ENCODE data around the gene TMEM200B. TPM values are rescaled to one million over a fixed set of nuclear protein-coding genes. Genes with fewer than 3 reads are reported as not detected.
A peak's percentile ranks its signal among the peaks of the same experiment; 100 is the strongest.
"Not testable (repeated sequence)": the region's sequence is repeated elsewhere in the genome, so short reads cannot be mapped to it uniquely, and the experiment has no call there.

Gene TMEM200B
- total RNA-seq, 2 experiments from 2014 or later, result 1.1 TPM

DNA sequence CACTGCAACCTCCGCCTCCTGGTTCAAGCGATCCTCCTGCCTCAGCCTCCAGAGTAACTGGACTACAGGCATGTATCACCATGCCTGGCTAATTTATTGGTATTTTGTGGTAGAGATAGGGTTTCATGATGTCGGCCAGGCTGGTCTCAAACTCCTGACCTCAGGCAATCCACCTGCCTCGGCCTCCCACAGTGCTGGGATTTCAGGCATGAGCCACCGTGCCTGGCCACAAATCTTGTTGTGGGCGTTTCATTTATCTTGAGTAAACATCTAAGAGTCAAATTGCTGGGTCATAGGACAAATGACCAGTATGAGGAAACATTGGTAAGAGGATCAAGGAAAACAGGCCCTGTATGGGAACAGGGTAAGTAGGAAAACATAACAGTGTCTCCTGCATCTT is 17.9 kb downstream of the TMEM200B start:
- H3K27ac Mint-ChIP-seq, result no peak overlapping the region
- ChIA-PET POLR2A (no interaction called here), CTCF (interaction anchor here (0.6 kb wide), 1 partner anchor 190 kb away, joined by 3 read pairs; no protein-coding TSS in a partner anchor)
- ATAC-seq, result no peak
- DNase-seq, result no peak
- peaks cover 21% of the 10 kb centered on the region for H3K36me3 Mint-ChIP-seq (ENCODE audit: low read depth)
- intact Hi-C loops (cut with DNase I, micrococcal nuclease), result no loop called here
- no peaks in the 10 kb centered on the region for H3K4me1 Mint-ChIP-seq
- H3K9me3 Mint-ChIP-seq (ENCODE audit: low read depth), result no peaks in the 10 kb centered on the region
- H3K27me3 Mint-ChIP-seq, result no peaks in the 10 kb centered on the region
- no peak overlapping the region for H3K4me3 Mint-ChIP-seq

DNA sequence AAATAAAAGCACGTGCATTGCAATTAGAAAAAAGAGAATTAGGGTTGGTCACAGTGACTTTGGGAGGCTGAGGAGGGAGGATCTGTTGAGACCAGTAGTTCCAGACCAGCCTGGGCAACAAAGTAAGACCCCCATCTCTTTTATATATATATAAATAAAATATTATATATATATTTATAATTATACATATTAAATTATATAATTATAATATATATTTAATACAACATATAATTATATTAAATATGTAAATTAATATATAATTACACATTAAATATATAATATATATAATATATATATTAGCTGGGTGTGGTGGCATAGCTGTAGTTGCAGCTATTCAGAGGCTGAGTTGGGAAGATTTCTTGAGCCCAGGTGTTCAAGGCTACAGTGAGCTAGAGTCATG is 23.2 kb downstream of the TMEM200B start:
- H3K36me3 Mint-ChIP-seq (ENCODE audit: low read depth), result peaks cover 21% of the 10 kb centered on the region
- no peaks in the 10 kb centered on the region for H3K9me3 Mint-ChIP-seq (ENCODE audit: low read depth)
- H3K27ac Mint-ChIP-seq, result no peak overlapping the region
- ChIA-PET POLR2A (no interaction called here), CTCF (interaction anchor here (1.0 kb wide), 2 partner anchors 67 to 223 kb away, joined by 4 to 6 read pairs; no protein-coding TSS in a partner anchor)
- intact Hi-C loops (cut with DNase I, micrococcal nuclease), result no loop called here
- H3K4me1 Mint-ChIP-seq, result peaks cover 7% of the 10 kb centered on the region
- ATAC-seq (no peak), DNase-seq (no peak)
- no peaks in the 10 kb centered on the region for H3K27me3 Mint-ChIP-seq
- H3K4me3 Mint-ChIP-seq, result no peak overlapping the region

DNA sequence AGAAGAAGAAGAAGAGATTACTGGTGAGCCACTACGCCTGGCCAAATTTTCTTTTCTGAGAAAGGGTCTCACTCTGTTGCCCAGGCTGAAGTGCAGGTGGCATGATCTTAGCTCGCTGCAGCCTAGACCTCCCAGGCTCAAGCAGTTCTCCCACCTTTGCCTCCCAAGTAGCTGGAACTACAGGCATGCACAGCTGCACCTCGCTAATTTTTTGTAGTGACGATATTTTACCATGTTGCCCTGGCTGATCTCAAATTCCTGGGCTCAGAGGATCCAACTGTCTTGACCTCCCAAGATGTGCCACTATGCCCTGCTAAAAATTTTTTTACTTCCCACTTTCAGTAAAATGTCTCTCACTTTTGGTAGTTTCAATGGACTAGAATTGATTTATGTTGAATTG is 24.4 kb downstream of the TMEM200B start:
- no peaks in the 10 kb centered on the region for H3K27me3 Mint-ChIP-seq
- POLR2A ChIA-PET, result no interaction called here

DNA sequence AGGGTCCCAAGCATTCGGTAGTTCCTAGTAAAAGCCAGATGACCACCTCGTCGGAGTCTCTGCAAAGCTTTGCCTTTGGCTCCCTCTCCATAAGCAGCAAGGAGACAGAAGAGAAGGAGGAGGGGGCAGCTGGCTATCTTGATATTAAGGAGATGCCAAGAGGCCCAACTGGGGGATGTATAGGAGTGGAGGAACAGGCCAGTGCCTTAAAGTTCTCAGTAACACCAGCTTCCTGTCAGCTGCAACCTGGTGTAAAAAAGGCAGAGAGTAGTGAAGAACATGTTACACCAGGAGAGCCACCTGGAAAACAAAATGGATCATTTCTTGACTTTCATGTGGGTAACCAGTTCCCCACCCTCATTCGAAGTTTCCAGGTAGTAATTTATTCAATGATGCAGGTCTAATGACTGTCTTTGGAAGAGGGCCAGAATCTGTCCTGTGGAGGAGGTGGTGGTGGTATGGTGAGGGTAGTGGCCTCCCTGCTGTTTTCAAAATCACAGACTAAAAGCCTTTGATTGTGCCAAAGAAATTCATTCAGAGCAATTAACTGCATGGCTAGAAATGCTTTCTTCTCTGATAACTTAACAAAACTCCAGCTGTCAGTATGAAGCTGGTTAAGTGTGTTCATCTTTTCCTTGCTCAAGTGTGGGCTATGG is 27.3 kb downstream of the TMEM200B start:
- H3K9me3 Mint-ChIP-seq (ENCODE audit: low read depth), result peaks cover 4% of the 10 kb centered on the region
- H3K36me3 Mint-ChIP-seq (ENCODE audit: low read depth), result peaks cover 36% of the 10 kb centered on the region
- no peak for ATAC-seq
- peaks cover 7% of the 10 kb centered on the region for H3K4me1 Mint-ChIP-seq
- ChIA-PET CTCF (no interaction called here), POLR2A (no interaction called here)
- DNase-seq, result no peak
- intact Hi-C loops (cut with DNase I, micrococcal nuclease), result no loop called here
- no peaks in the 10 kb centered on the region for H3K27me3 Mint-ChIP-seq
- peak overlapping the region; percentile 49 for H3K27ac Mint-ChIP-seq
- no peak overlapping the region for H3K4me3 Mint-ChIP-seq

More for the DNA sequence above, 24.4 kb downstream of the TMEM200B start:
- Mint-ChIP-seq H3K4me3 (no peak overlapping the region), H3K36me3 (ENCODE audit: low read depth) (peaks cover 21% of the 10 kb centered on the region), H3K9me3 (ENCODE audit: low read depth) (no peaks in the 10 kb centered on the region), H3K4me1 (peaks cover 7% of the 10 kb centered on the region), H3K27ac (no peak overlapping the region)
- CTCF ChIA-PET, result no interaction called here
- intact Hi-C loops (cut with DNase I, micrococcal nuclease), result no loop called here
- ATAC-seq (no peak), DNase-seq (no peak)

- no peak overlapping the region for H3K4me3 Mint-ChIP-seq
- intact Hi-C loops (cut with DNase I, micrococcal nuclease), result no loop called here
- H3K27ac Mint-ChIP-seq, result no peak overlapping the region
- POLR2A ChIA-PET, result no interaction called here
- ATAC-seq (no peak), DNase-seq (no peak)
- peaks cover 41% of the 10 kb centered on the region for H3K36me3 Mint-ChIP-seq (ENCODE audit: low read depth)
- CTCF ChIA-PET, result no interaction called here
- H3K9me3 Mint-ChIP-seq (ENCODE audit: low read depth), result peaks cover 4% of the 10 kb centered on the region
- H3K27me3 Mint-ChIP-seq, result no peaks in the 10 kb centered on the region
- peaks cover 7% of the 10 kb centered on the region for H3K4me1 Mint-ChIP-seq
These were observed 28.7 kb downstream of the TMEM200B start for GRCh38 chr1:29094954-29095353.

DNA sequence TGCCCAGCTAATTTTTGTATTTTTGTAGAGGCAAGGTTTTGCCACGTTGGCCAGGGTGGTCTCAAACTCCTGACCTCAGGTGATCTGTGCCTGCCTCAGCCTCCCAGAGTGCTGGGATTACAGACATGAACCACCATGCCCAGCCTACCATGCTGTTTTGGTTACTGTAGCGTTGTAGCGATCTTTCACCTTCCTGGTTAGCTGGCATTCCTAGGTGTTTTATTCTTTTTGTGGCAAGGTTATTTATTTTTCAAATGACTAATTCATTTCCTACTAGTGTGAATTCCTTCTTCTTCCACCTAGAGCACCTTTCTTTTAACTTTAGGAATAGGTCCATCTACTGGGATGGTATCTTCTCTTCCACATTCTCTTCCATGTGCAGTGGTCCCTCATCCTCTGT is 29.3 kb downstream of the TMEM200B start:
- H3K36me3 Mint-ChIP-seq (ENCODE audit: low read depth), result peaks cover 41% of the 10 kb centered on the region
- ATAC-seq, result no peak
- no peak overlapping the region for H3K4me3 Mint-ChIP-seq
- peaks cover 7% of the 10 kb centered on the region for H3K4me1 Mint-ChIP-seq
- no peak for DNase-seq
- H3K27ac Mint-ChIP-seq, result no peak overlapping the region
- ChIA-PET CTCF (no interaction called here), POLR2A (no interaction called here)
- no peaks in the 10 kb centered on the region for H3K27me3 Mint-ChIP-seq
- intact Hi-C loops (cut with DNase I, micrococcal nuclease), result no loop called here
- peaks cover 4% of the 10 kb centered on the region for H3K9me3 Mint-ChIP-seq (ENCODE audit: low read depth)

GRCh38 chr1:29092704-29093103 is 31.0 kb downstream of the TMEM200B start:
- intact Hi-C loops (cut with DNase I, micrococcal nuclease); H3K27ac Mint-ChIP-seq; POLR2A ChIA-PET; DNase-seq; H3K9me3 Mint-ChIP-seq (ENCODE audit: low read depth); H3K4me1 Mint-ChIP-seq; CTCF ChIA-PET; ATAC-seq; H3K27me3 Mint-ChIP-seq; H3K4me3 Mint-ChIP-seq: not testable (repeated sequence)
- peaks cover 39% of the 10 kb centered on the region for H3K36me3 Mint-ChIP-seq (ENCODE audit: low read depth)

- ATAC-seq (no peak), DNase-seq (no peak)
- H3K36me3 Mint-ChIP-seq (ENCODE audit: low read depth), result peaks cover 35% of the 10 kb centered on the region
- POLR2A ChIA-PET, result no interaction called here
- H3K4me3 Mint-ChIP-seq, result no peak overlapping the region
- peaks cover 2% of the 10 kb centered on the region for H3K4me1 Mint-ChIP-seq
- H3K9me3 Mint-ChIP-seq (ENCODE audit: low read depth), result peaks cover 4% of the 10 kb centered on the region
- intact Hi-C loops (cut with DNase I, micrococcal nuclease), result no loop called here
- CTCF ChIA-PET, result interaction anchor here (0.5 to 1.1 kb wide), 2 partner anchors 27 to 293 kb away, joined by 3 to 4 read pairs; no protein-coding TSS in a partner anchor
- H3K27ac Mint-ChIP-seq, result no peak overlapping the region
- no peaks in the 10 kb centered on the region for H3K27me3 Mint-ChIP-seq
These were observed 32.6 kb downstream of the TMEM200B start for GRCh38 chr1:29090937-29091618.

- intact Hi-C loops (cut with DNase I, micrococcal nuclease), result no loop called here
- ATAC-seq (no peak), DNase-seq (no peak)
- no peak overlapping the region for H3K4me3 Mint-ChIP-seq
- ChIA-PET POLR2A (no interaction called here), CTCF (interaction anchor here (0.5 kb wide), 1 partner anchor 311 kb away, joined by 4 read pairs; no protein-coding TSS in a partner anchor)
- no peak overlapping the region for H3K27ac Mint-ChIP-seq
- H3K9me3 Mint-ChIP-seq (ENCODE audit: low read depth), result no peaks in the 10 kb centered on the region
- H3K4me1 Mint-ChIP-seq, result peaks cover 13% of the 10 kb centered on the region
- H3K36me3 Mint-ChIP-seq (ENCODE audit: low read depth), result peaks cover 8% of the 10 kb centered on the region
- H3K27me3 Mint-ChIP-seq, result no peaks in the 10 kb centered on the region
These were observed 39.5 kb downstream of the TMEM200B start for GRCh38 chr1:29084196-29084521.

DNA sequence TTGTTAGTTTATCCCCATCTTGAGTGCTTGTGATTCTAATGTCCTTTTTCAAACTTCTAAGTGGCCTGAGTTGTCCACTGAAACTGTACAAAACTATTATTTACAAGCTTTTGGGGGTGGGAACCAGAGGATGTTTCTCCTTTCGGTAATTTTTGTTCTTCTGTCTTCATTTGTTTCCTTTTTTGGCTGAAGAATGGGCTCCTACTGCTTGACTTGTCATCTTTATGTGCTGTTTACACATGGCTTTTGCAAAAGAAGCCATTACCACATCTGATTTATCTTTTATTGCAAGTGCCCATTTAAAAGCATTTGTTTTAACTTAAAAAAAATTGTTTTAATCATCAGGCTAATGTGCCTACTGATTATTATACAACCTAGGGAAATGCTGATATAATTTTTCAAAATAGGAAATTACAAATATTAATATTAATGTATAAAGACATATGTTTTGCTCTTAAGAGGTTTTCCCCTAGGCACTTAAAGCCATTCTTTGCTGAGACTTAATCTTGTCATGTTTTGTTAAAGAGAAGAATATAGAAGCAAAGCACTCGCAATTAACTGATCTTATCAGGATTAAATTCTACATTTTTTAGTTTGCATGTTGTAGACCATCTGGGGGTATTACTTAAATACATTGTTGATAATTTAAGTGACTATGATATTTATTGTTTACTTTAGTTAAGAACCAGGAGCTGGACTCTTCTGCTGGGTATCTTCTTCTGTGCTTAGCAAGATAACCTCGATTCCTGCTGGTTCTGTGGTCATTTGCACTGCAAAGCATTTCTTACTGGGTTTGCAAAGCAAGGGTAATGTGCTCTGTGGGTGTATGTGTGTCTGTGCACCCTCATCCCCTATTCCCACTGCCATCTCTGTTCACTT is 40.1 kb downstream of the TMEM200B start:
- Mint-ChIP-seq H3K4me1 (peaks cover 13% of the 10 kb centered on the region), H3K27ac (no peak overlapping the region), H3K36me3 (ENCODE audit: low read depth) (peaks cover 7% of the 10 kb centered on the region), H3K4me3 (no peak overlapping the region), H3K9me3 (ENCODE audit: low read depth) (no peaks in the 10 kb centered on the region), H3K27me3 (no peaks in the 10 kb centered on the region)
- ChIA-PET POLR2A (no interaction called here), CTCF (interaction anchor here (0.5 kb wide), 1 partner anchor 310 kb away, joined by 4 read pairs; no protein-coding TSS in a partner anchor)
- no peak for ATAC-seq
- DNase-seq, result no peak
- intact Hi-C loops (cut with DNase I, micrococcal nuclease), result no loop called here

- Mint-ChIP-seq H3K27ac (no peak overlapping the region), H3K4me3 (no peak overlapping the region), H3K9me3 (ENCODE audit: low read depth) (no peaks in the 10 kb centered on the region), H3K27me3 (no peaks in the 10 kb centered on the region), H3K4me1 (peaks cover 13% of the 10 kb centered on the region), H3K36me3 (ENCODE audit: low read depth) (peaks cover 6% of the 10 kb centered on the region)
- ATAC-seq (no peak), DNase-seq (no peak)
- POLR2A ChIA-PET, result no interaction called here
- intact Hi-C loops (cut with DNase I, micrococcal nuclease), result no loop called here
- CTCF ChIA-PET, result interaction anchor here (0.5 to 1.2 kb wide), 3 partner anchors 198 to 1410 kb away, joined by 3 to 5 read pairs (median 4); partner anchors contain the start of gene IFI6
These were observed 41.2 kb downstream of the TMEM200B start for GRCh38 chr1:29082519-29082918.
